ENCODE data around the gene CAMK1.

CAMK1 gene

DNA sequence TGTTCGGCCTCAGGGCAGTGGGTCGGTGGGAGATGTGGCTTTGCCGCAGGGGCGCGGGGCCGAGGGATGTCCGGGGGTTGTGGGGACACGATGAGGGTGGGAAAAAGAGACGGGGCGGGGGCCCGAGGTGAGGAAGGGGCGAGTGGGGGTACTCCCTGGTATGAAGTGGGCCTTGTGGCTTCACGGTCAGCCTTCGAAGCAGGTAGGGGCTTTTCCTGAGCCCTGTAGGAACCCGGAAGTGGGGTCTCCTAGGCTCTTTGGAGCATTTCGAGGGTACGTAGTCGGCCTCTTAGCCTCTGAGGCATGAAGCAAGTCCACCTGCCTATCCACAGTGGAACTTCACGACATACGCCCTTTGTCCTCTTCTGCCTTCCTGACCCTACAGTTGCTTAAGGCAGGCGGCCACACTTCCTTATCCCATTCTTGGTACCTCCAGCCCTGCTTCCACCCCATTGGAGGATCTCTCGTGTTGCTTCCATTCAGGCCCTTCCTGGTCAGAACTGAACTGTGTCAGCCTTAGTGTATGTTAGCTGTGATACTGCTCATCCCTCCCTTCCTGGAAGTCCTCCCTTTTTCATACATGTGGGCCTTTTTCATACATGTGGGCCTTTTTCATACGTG is 23.5 kb upstream of the CAMK1 start:
- in situ Hi-C loops (cut with MboI; ENCODE audit: low sequenced_read_pairs): no loop called here

DNA sequence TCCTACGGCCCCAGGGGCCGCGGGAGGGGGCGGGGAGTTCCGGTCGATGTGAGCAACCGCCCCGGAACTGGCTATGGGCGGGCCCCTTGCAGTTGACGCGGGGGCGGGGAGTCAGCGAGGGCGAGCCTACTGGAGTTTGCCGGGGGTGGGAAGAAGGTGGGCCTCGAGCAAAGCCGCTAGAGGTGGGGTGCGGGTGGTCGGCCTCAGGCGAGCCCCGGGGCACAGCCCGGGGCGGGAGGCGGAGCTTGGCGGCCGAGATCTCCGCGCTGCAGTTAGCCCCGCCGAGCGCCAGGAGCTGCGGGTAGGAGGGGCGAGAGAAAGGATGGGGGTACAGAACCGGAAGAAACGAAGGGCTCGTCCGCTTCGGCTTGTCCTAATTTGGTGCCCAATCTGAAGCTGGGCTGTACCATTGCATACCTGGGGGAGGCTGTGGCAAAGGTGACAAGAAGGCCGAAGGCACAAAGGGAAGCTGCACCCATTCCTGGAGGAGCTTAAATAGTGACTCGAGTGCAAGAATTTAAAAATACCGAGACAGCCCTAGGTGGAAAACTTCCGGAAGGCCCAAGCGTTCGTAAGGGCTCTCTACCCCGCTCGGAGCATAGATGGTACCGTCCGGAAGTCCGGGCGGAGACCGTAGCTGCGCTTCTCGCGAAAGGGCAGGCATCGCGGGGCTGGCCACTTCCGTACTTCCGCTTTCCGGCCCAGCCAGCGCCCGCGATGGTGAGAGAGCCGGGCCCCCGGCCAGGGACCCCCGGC is 22.8 kb upstream of the CAMK1 start, which contains the start of the genes ARPC4 and TADA3:
Gene ARPC4, plus strand, starts transcription at position 678 of the 756 bp plus-strand sequence. Its CDS starts 40 bp downstream, at position 718.
Gene TADA3, minus strand, starts transcription at position 69 of the 756 bp plus-strand sequence. CDS start 1,007 bp downstream, outside the sequence.
- in situ Hi-C loops (cut with MboI; ENCODE audit: low sequenced_read_pairs): no loop called here

GRCh38 chr3:9791790-9792404 is 22.1 kb upstream of the CAMK1 start:
- in situ Hi-C loops (cut with MboI; ENCODE audit: low sequenced_read_pairs): no loop called here

- in situ Hi-C loops (cut with MboI; ENCODE audit: low sequenced_read_pairs): no loop called here
Measured at GRCh38 chr3:9791127-9791526, 21.4 kb upstream of the CAMK1 start.

GRCh38 chr3:9787714-9788113 is 18.0 kb upstream of the CAMK1 start:
- in situ Hi-C loops (cut with MboI; ENCODE audit: low sequenced_read_pairs): no loop called here

GRCh38 chr3:9786825-9787669 is 17.3 kb upstream of the CAMK1 start:
- in situ Hi-C loops (cut with MboI; ENCODE audit: low sequenced_read_pairs): no loop called here

DNA sequence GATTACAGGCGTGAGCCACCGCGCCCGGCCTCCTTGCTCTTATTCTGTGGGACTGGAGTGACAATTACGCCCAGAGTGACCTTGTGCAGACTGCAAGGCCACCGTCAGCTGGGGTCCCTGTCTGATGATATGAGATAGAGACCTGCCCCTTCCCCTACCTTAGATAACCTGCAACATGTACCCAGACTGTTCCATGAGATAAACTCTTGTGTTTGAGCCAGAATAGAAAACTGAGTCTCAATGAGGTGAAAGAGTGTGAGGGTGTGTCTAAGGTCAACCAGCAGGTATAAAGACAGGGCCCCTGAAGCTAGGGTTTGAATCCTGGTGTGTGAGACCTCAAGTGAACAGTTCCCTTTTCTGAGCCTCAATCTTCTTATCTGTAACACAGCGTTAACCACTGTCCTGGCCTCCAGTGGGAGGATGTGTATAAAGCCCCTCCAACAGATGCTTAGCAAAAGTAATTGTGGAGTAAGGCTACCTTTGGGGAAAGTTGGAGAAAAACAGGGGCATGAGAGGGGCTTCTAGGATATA is 16.5 kb upstream of the CAMK1 start:
- in situ Hi-C loops (cut with MboI; ENCODE audit: low sequenced_read_pairs): no loop called here

DNA sequence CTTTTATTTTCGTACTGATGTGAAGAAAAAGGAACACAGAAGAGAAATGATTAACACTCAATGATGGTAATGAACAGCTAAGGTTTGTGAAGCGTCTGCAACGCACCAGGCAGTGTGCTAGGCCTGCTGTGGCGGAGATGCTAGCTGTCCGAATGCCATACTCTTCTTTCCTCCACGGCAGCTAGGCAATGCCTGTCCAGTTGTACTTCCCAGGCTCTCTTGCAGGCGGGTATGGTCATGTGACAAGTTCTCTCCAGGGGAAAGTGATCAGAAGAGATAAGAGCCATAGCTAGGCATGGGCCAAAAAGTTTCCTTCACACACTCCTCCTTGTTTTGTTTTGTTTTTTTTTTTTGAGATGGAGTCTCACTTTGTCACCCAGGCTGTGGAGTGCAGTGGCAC is 15.9 kb upstream of the CAMK1 start:
- in situ Hi-C loops (cut with MboI; ENCODE audit: low sequenced_read_pairs): no loop called here

GRCh38 chr3:9784965-9785364 is 15.2 kb upstream of the CAMK1 start:
- in situ Hi-C loops (cut with MboI; ENCODE audit: low sequenced_read_pairs): no loop called here

DNA sequence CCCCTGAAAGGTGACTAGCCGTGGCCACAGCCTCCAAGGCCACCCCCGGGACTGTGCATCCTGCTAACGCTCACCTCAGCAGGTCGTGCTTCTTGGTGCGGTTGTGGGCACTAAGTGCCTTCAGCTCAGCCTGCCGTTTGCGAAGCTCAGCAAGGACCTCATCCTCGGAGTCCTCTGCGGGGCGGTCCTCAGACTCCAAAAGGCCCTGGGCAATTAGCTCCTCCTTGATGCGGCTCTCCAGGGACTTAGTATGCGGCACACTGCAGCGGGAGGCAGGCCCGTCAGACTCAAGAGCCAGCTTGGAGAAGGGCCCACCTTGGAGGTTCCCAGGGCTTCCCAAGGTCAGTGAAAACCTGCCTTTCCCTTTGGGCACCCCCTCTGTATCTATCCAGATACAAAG is 14.2 kb upstream of the CAMK1 start:
- in situ Hi-C loops (cut with MboI; ENCODE audit: low sequenced_read_pairs): no loop called here

DNA sequence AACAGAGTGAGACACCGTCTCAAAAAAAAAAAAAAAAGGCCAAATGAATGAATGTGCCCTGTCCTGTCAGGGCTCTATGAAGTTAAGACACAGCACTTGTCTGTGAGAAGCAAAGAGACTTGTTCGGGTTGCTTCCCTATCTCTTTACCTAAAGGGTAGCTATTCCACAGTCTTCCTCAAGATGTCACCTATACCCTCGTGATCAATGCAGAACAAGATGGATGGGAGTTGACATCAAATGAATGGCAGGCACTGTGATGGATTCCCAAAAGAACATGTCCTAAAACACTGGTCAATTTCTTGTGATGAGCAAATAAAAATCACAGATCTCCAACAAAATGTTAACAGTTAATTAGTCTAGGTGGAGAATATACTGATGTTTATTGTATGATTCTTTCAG is 13.0 kb upstream of the CAMK1 start:
- in situ Hi-C loops (cut with MboI; ENCODE audit: low sequenced_read_pairs): no loop called here

GRCh38 chr3:9781978-9782603 is 12.3 kb upstream of the CAMK1 start:
- in situ Hi-C loops (cut with MboI; ENCODE audit: low sequenced_read_pairs): no loop called here

DNA sequence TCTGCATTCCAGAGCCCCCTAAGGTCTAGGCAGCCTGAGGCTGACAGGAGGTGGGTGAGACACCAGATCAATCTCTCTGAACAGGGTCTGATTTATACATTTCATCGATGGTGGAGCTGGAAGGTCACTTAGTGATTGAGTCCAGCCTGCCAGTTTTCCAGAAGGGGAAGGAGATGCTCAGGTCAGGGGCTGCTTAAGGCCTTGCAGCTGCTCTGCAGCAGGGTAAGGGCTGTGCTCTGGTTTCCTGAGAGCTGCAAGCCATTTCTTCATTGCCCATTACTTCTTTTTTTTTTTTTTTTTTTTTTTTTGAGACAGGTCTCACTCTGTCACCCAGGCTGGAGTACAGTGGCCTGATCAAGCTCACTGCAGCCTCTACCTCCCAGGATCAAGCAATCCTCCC is 11.8 kb upstream of the CAMK1 start:
- in situ Hi-C loops (cut with MboI; ENCODE audit: low sequenced_read_pairs): no loop called here

- in situ Hi-C loops (cut with MboI; ENCODE audit: low sequenced_read_pairs): no loop called here
Measured at GRCh38 chr3:9780910-9781309, 11.2 kb upstream of the CAMK1 start.

- in situ Hi-C loops (cut with MboI; ENCODE audit: low sequenced_read_pairs): no loop called here
Measured at GRCh38 chr3:9780458-9780812, 10.7 kb upstream of the CAMK1 start.

- in situ Hi-C loops (cut with MboI; ENCODE audit: low sequenced_read_pairs): no loop called here
Measured at GRCh38 chr3:9779721-9780457, 10.1 kb upstream of the CAMK1 start.

DNA sequence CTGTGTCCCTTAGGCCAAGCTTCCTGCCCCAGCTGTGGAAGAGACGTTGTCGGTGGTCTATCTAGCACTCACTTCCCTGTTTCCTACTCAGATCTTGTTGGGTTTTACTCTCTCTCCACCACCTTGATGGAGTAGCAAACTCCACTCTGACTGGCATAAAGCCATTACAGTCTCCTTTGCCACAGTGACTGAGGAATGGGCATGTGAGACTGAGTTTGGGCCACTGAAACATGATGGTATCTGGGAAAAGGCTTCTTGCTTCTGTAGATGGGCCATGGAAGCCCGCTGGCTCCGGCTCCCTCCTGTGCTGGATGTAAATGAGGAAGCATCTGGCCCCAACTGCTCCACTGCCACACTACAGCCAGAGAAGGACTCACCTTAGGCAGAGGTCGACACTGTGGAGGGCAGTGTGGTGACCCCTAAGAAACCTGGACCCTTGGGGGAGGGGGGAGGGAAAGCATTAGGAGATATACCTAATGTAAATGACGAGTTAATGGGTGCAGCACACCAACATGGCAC is 9.4 kb upstream of the CAMK1 start:
- in situ Hi-C loops (cut with MboI; ENCODE audit: low sequenced_read_pairs): no loop called here

DNA sequence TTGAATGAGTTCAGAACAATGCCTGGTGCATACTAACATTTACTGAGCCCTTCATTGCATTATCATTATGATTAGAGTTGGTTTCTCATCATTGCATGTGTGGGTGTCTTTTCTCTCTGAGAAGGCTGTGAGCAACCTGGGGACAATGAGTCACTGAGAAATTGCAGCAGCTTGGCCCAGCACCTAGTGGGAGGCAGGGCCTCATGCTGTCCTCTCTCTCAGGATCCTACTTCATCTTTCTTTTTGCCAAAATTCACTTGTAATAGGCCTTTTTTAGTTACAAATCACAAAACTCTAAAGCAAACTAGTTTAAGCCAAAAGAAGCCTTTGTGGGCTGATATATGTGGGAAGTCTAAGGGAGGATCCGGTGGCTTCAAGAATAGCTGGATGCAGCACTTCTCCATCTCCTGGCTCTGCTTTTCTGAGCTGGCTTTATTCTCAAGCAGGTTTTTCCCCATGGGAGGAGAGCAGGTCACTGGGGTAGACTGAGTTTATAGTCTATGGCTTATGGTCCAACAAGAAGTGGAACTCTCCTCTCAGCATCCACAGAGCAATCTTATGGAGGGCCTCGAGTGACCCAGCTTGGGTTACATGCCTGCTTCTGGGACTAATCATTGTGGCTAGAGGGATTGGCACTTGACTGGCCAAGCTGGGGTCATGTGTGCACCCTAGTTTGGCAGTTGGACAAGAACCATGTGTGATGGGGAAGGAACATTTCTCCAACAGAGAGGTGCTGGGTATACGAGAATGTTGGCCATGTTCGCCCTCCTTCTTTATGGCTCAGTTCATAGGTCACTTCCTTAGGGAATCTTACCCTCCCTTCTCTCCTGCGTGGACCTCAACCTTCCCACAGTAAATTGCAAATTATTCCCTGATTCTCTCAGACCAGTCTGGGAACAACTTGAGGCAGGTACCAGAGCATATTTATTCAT is 8.7 kb upstream of the CAMK1 start:
- in situ Hi-C loops (cut with MboI; ENCODE audit: low sequenced_read_pairs): no loop called here

DNA sequence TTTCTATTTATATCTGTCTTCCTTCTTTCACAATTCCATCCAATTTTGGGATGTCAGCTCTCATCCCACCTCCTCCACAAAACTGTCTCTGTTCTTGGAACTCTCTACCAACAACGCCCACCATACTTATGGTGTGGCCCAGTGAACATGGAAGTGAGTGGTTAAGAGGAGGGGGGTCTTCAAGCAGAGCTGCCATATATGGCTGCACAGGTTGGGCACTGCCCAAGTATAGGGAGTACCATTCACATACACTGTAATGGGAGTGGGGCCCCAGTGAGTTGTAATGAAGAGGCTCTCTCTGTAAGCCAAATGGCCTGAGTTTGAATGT is 7.9 kb upstream of the CAMK1 start:
- in situ Hi-C loops (cut with MboI; ENCODE audit: low sequenced_read_pairs): no loop called here

Data from HL-60/S4 treated with retinoic acid at 250 ng/mL for 4 days and 3 days (cell line).